Chondrocyte (in vitro differentiated cells): ENCODE measurements around the gene FERMT3. TPM values are rescaled to one million over a fixed set of nuclear protein-coding genes. Genes with fewer than 3 reads are reported as not detected.

Experiments
- DNase-seq: peaks from one replicate; pipeline ENCODE4 v3.0.0; 2021; ENCODE audit warnings: mixed read lengths, low spot score
- H3K27ac Mint-ChIP-seq: one replicate; pipeline ENCODE4 v1.8.0; 2021; ENCODE audit warnings: mild to moderate bottlenecking, moderate library complexity, mixed read lengths; ENCODE audit not compliant: unreplicated experiment
- H3K27me3 Mint-ChIP-seq: 2 replicates; pipeline ENCODE4 v1.8.0; 2021; ENCODE audit warnings: low read depth, mixed read lengths
- H3K36me3 Mint-ChIP-seq: 2 replicates; pipeline ENCODE4 v1.8.0; 2021; ENCODE audit warnings: low read depth, mixed read lengths
- H3K4me1 Mint-ChIP-seq: 2 replicates; pipeline ENCODE4 v1.8.0; 2021; ENCODE audit warnings: low read depth, mild to moderate bottlenecking, mixed read lengths
- H3K4me3 Mint-ChIP-seq: one replicate; pipeline ENCODE4 v1.8.0; 2021; ENCODE audit warnings: mild to moderate bottlenecking, moderate library complexity, mixed read lengths; ENCODE audit not compliant: unreplicated experiment
- H3K9me3 Mint-ChIP-seq: 2 replicates; pipeline ENCODE4 v1.8.0; 2021; ENCODE audit warnings: low read depth, mixed read lengths
- total RNA-seq: library from RNA; stranded (reverse); gene quantifications from 3 replicates; pipeline ENCODE4 v1.2.1, GENCODE V29; 2021
- TF ChIP-seq, protein P1 (sequence below): fragments of 200-600 bp; sonication (generic); IDR thresholded peaks from 2 replicates; pipeline ENCODE4 v1.5.0; 2021; ENCODE audit warnings: antibody characterized with exemption, mild to moderate bottlenecking, moderate library complexity

Gene FERMT3
- total RNA-seq, 1 donor from 2014 or later, result 1.5 TPM

DNA sequence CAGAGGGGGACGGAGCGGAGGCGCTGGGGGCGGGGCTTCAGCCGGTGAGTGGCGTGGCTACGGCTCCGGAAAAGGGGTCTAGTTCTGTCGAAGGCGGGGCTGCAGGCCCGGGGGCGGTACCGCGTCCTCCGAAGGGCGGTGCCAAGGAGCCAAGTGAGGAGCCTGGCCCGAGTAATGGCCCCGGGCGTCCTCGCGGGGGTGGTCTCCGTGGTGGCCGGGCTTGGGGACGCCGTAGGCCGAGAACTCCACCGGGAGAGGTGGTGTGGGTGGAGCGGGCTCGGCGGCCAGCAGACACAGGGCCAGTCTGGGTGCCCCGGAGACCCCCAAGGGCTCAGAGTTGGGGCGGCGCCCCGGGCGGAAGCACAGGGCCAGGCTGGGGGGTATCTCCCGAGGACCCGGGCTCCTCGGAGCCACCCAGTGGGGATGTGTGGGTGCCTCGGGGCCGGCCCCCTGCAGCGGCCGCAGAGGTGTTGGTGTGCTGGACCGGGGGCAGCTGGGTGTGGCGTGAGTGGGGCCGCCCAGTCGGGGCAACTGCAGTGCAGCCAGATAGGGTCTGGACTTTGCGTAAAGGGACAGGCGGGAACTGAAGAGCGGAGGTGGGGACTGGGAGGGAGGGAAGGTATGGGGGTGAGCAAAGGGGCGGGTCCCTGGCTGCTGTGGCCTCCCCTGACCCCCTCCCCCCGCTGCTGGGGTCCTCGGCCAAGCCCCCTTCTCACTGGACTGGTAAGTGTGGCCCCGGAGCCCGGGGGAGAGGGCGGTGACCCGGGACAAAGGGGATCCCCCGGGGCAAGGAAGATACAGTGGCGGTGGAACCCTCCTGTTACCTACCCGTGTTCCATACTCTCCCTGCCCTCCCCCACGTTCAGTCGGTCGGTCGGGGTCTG is 35.2 kb downstream of the FERMT3 start:
- Mint-ChIP-seq H3K4me1 (peaks cover 37% of the 10 kb centered on the region), H3K9me3 (no peaks in the 10 kb centered on the region), H3K36me3 (peaks cover 12% of the 10 kb centered on the region), H3K4me3 (peak overlapping the region; percentile 87), H3K27ac (peak overlapping the region; percentile 95), H3K27me3 (no peaks in the 10 kb centered on the region)
- peak; percentile 100 for DNase-seq
- TF ChIP-seq, protein P1, sequence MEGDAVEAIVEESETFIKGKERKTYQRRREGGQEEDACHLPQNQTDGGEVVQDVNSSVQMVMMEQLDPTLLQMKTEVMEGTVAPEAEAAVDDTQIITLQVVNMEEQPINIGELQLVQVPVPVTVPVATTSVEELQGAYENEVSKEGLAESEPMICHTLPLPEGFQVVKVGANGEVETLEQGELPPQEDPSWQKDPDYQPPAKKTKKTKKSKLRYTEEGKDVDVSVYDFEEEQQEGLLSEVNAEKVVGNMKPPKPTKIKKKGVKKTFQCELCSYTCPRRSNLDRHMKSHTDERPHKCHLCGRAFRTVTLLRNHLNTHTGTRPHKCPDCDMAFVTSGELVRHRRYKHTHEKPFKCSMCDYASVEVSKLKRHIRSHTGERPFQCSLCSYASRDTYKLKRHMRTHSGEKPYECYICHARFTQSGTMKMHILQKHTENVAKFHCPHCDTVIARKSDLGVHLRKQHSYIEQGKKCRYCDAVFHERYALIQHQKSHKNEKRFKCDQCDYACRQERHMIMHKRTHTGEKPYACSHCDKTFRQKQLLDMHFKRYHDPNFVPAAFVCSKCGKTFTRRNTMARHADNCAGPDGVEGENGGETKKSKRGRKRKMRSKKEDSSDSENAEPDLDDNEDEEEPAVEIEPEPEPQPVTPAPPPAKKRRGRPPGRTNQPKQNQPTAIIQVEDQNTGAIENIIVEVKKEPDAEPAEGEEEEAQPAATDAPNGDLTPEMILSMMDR, result no peak

DNA sequence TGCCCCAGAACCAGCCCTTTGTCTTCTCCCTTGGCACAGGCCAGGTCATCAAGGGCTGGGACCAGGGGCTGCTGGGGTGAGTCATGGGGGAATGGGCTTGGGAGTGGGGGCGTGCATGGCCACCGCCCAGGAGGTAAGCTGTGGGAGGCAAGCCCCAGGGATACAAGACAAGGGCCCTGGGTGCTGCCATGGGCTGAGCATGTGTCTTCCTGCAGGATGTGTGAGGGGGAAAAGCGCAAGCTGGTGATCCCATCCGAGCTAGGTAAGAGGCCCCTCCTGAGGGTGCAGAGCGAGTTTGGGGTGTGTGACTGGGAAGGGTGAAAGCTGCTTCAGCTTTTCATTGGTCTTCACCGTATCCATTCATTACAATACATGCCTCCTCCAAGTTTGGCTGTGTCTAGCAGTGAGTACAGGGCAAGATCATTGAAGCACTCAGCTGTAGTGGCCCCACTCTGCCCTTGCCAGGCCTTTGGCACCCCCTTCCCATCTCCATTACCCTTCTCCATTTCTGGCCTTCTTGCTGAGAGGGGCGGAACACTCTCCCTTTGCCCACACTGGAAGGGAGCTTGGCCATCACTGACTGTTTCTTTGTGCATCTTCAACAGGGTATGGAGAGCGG is 36.8 kb downstream of the FERMT3 start:
- TF ChIP-seq, protein P1, result no peak
- no peaks in the 10 kb centered on the region for H3K27me3 Mint-ChIP-seq
- DNase-seq, result no peak
- H3K9me3 Mint-ChIP-seq, result no peaks in the 10 kb centered on the region
- peaks cover 44% of the 10 kb centered on the region for H3K4me1 Mint-ChIP-seq
- H3K36me3 Mint-ChIP-seq, result peaks cover 5% of the 10 kb centered on the region
- H3K27ac Mint-ChIP-seq, result peak overlapping the region; percentile 66
- H3K4me3 Mint-ChIP-seq, result peak overlapping the region; percentile 39

GRCh38 chr11:64244107-64244506 is 37.6 kb downstream of the FERMT3 start:
- DNase-seq, result no peak
- H3K4me3 Mint-ChIP-seq, result peak overlapping the region; percentile 89
- H3K36me3 Mint-ChIP-seq, result peaks cover 4% of the 10 kb centered on the region
- H3K9me3 Mint-ChIP-seq, result no peaks in the 10 kb centered on the region
- peak overlapping the region; percentile 66 for H3K27ac Mint-ChIP-seq
- TF ChIP-seq, protein P1, result no peak
- H3K4me1 Mint-ChIP-seq, result peaks cover 44% of the 10 kb centered on the region
- H3K27me3 Mint-ChIP-seq, result no peaks in the 10 kb centered on the region

- H3K36me3 Mint-ChIP-seq, result peaks cover 4% of the 10 kb centered on the region
- H3K27ac Mint-ChIP-seq, result peak overlapping the region; percentile 97
- no peak for DNase-seq
- H3K4me3 Mint-ChIP-seq, result peak overlapping the region; percentile 89
- peaks cover 41% of the 10 kb centered on the region for H3K4me1 Mint-ChIP-seq
- TF ChIP-seq, protein P1, result no peak
- no peaks in the 10 kb centered on the region for H3K9me3 Mint-ChIP-seq
- no peaks in the 10 kb centered on the region for H3K27me3 Mint-ChIP-seq
These were observed 38.4 kb downstream of the FERMT3 start for GRCh38 chr11:64244966-64245365.

DNA sequence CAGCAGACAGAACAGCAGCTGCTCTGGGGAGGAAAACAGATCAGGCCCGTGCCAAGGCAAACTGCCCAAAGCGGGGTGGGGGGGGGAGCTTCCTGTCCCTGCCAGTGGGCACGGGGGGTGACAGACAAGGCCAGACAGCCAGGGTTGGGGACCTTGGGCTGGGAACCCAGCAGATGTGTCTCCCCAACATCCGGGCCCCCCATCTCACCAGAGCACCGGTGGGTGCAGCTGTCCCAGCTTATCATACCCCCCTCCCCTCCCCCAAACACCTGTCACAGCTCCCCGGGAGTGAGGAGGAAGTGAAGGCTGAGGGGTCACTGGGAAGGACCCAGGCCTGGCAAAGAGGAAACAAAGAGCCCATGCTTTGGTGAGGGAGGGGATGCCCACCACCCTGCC is 38.9 kb downstream of the FERMT3 start:
- Mint-ChIP-seq H3K27me3 (no peaks in the 10 kb centered on the region), H3K9me3 (no peaks in the 10 kb centered on the region), H3K36me3 (peaks cover 4% of the 10 kb centered on the region), H3K4me1 (peaks cover 36% of the 10 kb centered on the region), H3K4me3 (peak overlapping the region; percentile 89), H3K27ac (peak overlapping the region; percentile 97)
- TF ChIP-seq, protein P1, result no peak
- DNase-seq, result no peak
